HepG2 (cell line): ENCODE measurements around the gene SMIM41.

ENCODE experiments used
- POLR2A ChIP-seq, 2 experiments: IDR thresholded peaks; 2 replicates each; pipeline ENCODE4 v1.6.1; 2011; ENCODE audit warnings: low read depth in 2 of 2, low read length in 2 of 2, mild to moderate bottlenecking in 1 of 2, moderate library complexity in 1 of 2; ENCODE audit not compliant: insufficient read depth in 1 of 2
- TF ChIP-seq, protein P1 (sequence below): sonication (generic); formaldehyde crosslinking; IDR thresholded peaks from 2 replicates; pipeline ENCODE4 v1.5.0; 2020; ENCODE audit warnings: mild to moderate bottlenecking, missing genetic modification reagents, moderate library complexity

DNA sequence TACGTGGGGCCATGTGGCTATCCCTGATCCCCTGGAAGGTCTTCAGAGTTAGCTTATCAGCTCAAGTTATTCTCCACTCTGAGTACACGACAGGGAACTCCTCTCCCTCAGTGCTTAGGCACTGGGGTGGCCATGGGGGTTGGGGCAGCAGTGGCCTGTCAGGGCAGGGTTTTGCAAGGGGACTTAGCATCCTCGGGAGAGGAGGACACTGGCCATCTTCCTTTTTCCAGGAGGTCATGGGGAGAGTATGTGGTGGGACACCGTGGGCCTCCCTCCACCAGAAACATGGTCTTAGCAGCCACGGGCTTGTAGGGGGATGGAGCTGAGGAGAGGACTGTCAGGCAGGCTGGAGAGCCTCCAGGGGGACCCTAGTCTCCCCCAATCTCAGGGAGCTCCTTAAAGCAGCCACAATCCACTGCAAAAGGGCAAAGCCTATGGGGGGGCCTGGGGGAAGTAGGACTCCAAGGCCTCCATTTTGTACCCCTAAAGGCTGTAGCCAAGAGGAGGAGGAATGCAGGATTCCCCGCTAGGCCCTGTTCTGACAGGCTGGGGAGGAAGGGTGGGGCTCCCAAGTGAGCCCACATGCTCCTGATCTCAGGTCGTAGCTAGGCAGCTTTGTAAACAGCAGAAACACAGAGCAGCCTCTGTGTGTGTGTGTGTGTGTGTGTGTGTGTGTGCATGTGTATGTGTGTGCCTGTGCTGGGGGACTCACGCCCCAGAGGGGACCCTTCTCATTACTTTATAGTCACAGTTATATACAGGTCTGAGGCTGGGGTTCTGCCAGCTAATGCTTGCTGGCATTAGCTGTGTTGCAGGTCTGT, 75.8 kb downstream of the SMIM41 start:
- no peak for TF ChIP-seq POLR2A (IDR thresholded peaks at IDR 0.05; ENCODE audit: insufficient read depth in 1 of 2, low read depth in 2 of 2, low read length in 2 of 2)
- TF ChIP-seq, protein P1, sequence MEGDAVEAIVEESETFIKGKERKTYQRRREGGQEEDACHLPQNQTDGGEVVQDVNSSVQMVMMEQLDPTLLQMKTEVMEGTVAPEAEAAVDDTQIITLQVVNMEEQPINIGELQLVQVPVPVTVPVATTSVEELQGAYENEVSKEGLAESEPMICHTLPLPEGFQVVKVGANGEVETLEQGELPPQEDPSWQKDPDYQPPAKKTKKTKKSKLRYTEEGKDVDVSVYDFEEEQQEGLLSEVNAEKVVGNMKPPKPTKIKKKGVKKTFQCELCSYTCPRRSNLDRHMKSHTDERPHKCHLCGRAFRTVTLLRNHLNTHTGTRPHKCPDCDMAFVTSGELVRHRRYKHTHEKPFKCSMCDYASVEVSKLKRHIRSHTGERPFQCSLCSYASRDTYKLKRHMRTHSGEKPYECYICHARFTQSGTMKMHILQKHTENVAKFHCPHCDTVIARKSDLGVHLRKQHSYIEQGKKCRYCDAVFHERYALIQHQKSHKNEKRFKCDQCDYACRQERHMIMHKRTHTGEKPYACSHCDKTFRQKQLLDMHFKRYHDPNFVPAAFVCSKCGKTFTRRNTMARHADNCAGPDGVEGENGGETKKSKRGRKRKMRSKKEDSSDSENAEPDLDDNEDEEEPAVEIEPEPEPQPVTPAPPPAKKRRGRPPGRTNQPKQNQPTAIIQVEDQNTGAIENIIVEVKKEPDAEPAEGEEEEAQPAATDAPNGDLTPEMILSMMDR (CRISPR knock-in tag): no peak
